Right ventricle myocardium superior (tissue), 1 donor: Measurements from ENCODE around the gene R3HCC1L. TPM values are rescaled to one million over a fixed set of nuclear protein-coding genes. Genes with fewer than 3 reads are reported as not detected.
"Not testable (repeated sequence)": the region's sequence is repeated elsewhere in the genome, so short reads cannot be mapped to it uniquely, and the experiment has no call there.

Source experiments
- ATAC-seq: fragments of 200-7000 bp; cut with Tn5 transposase; one replicate; pipeline ENCODE4 v1.9.1; 2020; ENCODE audit warnings: mild to moderate bottlenecking; ENCODE audit not compliant: poor library complexity
- DNase-seq: peaks from one replicate; pipeline ENCODE4 v3.0.0-alpha.2; 2020
- intact Hi-C: fragments of 100-400 bp; cut with DNase I; formaldehyde crosslinking; loops from one replicate; pipeline ENCODE4 v1.11.2; 2022
- total RNA-seq: library from RNA; stranded (reverse); fragmentation: NEBNext Ultra II Directional; extraction: Animal tissue kit (Norgen Biotek cat#: 25700); gene quantifications from one replicate; pipeline ENCODE4 v1.2.1, GENCODE V29; 2021
- donor health status: DM: no; HTN: yes; CAD: no; lungs with severe emphysema.

R3HCC1L gene
- total RNA-seq, 1 donor from 2014 or later, result 4.9 TPM

- ATAC-seq (no peak), DNase-seq (no peak)
- intact Hi-C loops, result no loop called here
Observed at GRCh38 chr10:98119891-98120290, 14.6 kb upstream of the R3HCC1L start.

- intact Hi-C loops, result no loop called here
- DNase-seq (no peak), ATAC-seq (no peak)
Observed at GRCh38 chr10:98125940-98126631, 8.4 kb upstream of the R3HCC1L start.

- intact Hi-C loops, result no loop called here
- ATAC-seq (no peak), DNase-seq (no peak)
Observed at GRCh38 chr10:98128802-98129201, 5.7 kb upstream of the R3HCC1L start.

GRCh38 chr10:98131619-98132018 lies 2.8 kb upstream of the R3HCC1L start:
- DNase-seq (no peak), ATAC-seq (no peak)
- intact Hi-C loops, result no loop called here

GRCh38 chr10:98133075-98133752 lies 1.2 kb upstream of the R3HCC1L start:
- intact Hi-C loops, DNase-seq, ATAC-seq: not testable (repeated sequence)

GRCh38 chr10:98134117-98134430 lies 383 bp upstream of the R3HCC1L start:
- intact Hi-C loops, result no loop called here
- ATAC-seq, result no peak

GRCh38 chr10:98135222-98135899 lies 904 bp downstream of the R3HCC1L start:
- ATAC-seq (no peak), DNase-seq (no peak)
- intact Hi-C loops, result no loop called here

More at GRCh38 chr10:98134117-98134430, 383 bp upstream of the R3HCC1L start:
- DNase-seq, result no peak

- ATAC-seq, DNase-seq, intact Hi-C loops: not testable (repeated sequence)
Observed at GRCh38 chr10:98136775-98137174, 2.3 kb downstream of the R3HCC1L start.

GRCh38 chr10:98138031-98138430 lies 3.6 kb downstream of the R3HCC1L start:
- intact Hi-C loops, result no loop called here
- no peak for ATAC-seq
- DNase-seq, result no peak

GRCh38 chr10:98139431-98139830 lies 5.0 kb downstream of the R3HCC1L start:
- intact Hi-C loops, result no loop called here
- no peak for ATAC-seq
- DNase-seq, result no peak

GRCh38 chr10:98141484-98142073 lies 7.1 kb downstream of the R3HCC1L start:
- intact Hi-C loops, result no loop called here
- no peak for ATAC-seq
- DNase-seq, result no peak

- intact Hi-C loops, result no loop called here
- DNase-seq (no peak), ATAC-seq (peak; percentile 60)
Observed at GRCh38 chr10:98144985-98145384, 10.5 kb downstream of the R3HCC1L start.

- intact Hi-C loops, result no loop called here
- no peak for ATAC-seq
- no peak for DNase-seq
Observed at GRCh38 chr10:98149858-98150257, 15.4 kb downstream of the R3HCC1L start.

- DNase-seq (no peak), ATAC-seq (no peak)
Observed at GRCh38 chr10:98150544-98150943, 16.1 kb downstream of the R3HCC1L start.

GRCh38 chr10:98152778-98153177 lies 18.3 kb downstream of the R3HCC1L start:
- DNase-seq, ATAC-seq, intact Hi-C loops: not testable (repeated sequence)

More at GRCh38 chr10:98150544-98150943, 16.1 kb downstream of the R3HCC1L start:
- intact Hi-C loops, result no loop called here

GRCh38 chr10:98153213-98153958 lies 18.9 kb downstream of the R3HCC1L start:
- intact Hi-C loops, DNase-seq, ATAC-seq: not testable (repeated sequence)

GRCh38 chr10:98154076-98154475 lies 19.6 kb downstream of the R3HCC1L start:
- no peak for ATAC-seq
- intact Hi-C loops, result no loop called here
- no peak for DNase-seq

GRCh38 chr10:98158576-98158975 lies 24.1 kb downstream of the R3HCC1L start:
- intact Hi-C loops, result no loop called here
- ATAC-seq (no peak), DNase-seq (no peak)

- DNase-seq, result no peak
- no peak for ATAC-seq
- intact Hi-C loops, result no loop called here
Observed at GRCh38 chr10:98163941-98164340, 29.5 kb downstream of the R3HCC1L start.
